Bronchus fibroblast of lung (primary cell): ENCODE measurements around the gene WAS. TPM values are rescaled to one million over a fixed set of nuclear protein-coding genes. Genes with fewer than 3 reads are reported as not detected.

Experiments used
- total RNA-seq: library from RNA; depleted of rRNA; stranded (reverse); fragments of >200 nt; gene quantifications from 2 replicates; pipeline ENCODE4 v1.2.3, GENCODE V29; 2015

The WAS gene
- total RNA-seq, result 0.17 and 0.89 TPM in 2 replicates

GRCh38 chrX:48683411-48683982, at the start of gene WAS:
Gene WAS, plus strand, starts transcription at chrX:48683799. Its CDS starts 55 bp downstream, at chrX:48683854.

GRCh38 chrX:48696301-48696908, 12.8 kb downstream of the WAS start, which contains the start of gene SUV39H1:
Gene SUV39H1, plus strand, starts transcription at chrX:48696734. Its CDS starts 51 bp downstream, at chrX:48696785.

Other genes with a start within 250 kb of the WAS start
- 57.7 and 63.6 TPM in 2 replicates for gene SLC38A5, start 213.5 kb upstream of the WAS start, total RNA-seq
- 82.4 and 98.2 TPM in 2 replicates for gene FTSJ1, start 207.6 kb upstream of the WAS start, total RNA-seq
- 11.8 and 19.2 TPM in 2 replicates for gene PORCN, start 174.8 kb upstream of the WAS start, total RNA-seq
- gene EBP, start 162.0 kb upstream of the WAS start, total RNA-seq, result 254 and 300 TPM in 2 replicates
- gene TBC1D25, start 144.1 kb upstream of the WAS start, total RNA-seq, result 10.1 and 10.3 TPM in 2 replicates
- gene RBM3, start 109.3 kb upstream of the WAS start, total RNA-seq, result 250 and 253 TPM in 2 replicates
- 131 and 149 TPM in 2 replicates for gene WDR13, start 86.3 kb upstream of the WAS start, total RNA-seq
- gene SUV39H1, start 12.9 kb downstream of the WAS start, total RNA-seq, result 21.7 and 23.6 TPM in 2 replicates
- gene GLOD5, start 77.9 kb downstream of the WAS start, total RNA-seq, result not detected in 2 replicates
- not detected in 2 replicates for gene GATA1, start 102.8 kb downstream of the WAS start, total RNA-seq
- 42.8 and 51.6 TPM in 2 replicates for gene HDAC6, start 118.3 kb downstream of the WAS start, total RNA-seq
- not detected in 2 replicates for gene ERAS, start 142.7 kb downstream of the WAS start, total RNA-seq
- gene PCSK1N, start 151.8 kb downstream of the WAS start, total RNA-seq, result 0.17 TPM in 1 of 2 replicates, not detected in the other
- 58.7 and 71.3 TPM in 2 replicates for gene TIMM17B, start 214.0 kb downstream of the WAS start, total RNA-seq
- gene PQBP1, start 214.1 kb downstream of the WAS start, total RNA-seq, result 68.1 and 77.9 TPM in 2 replicates
- 30.9 and 35.3 TPM in 2 replicates for gene SLC35A2, start 227.8 kb downstream of the WAS start, total RNA-seq
- 10.9 and 11.9 TPM in 2 replicates for gene PIM2, start 235.2 kb downstream of the WAS start, total RNA-seq